ENCODE data around the gene FBXW7. TPM values are rescaled to one million over a fixed set of nuclear protein-coding genes. Genes with fewer than 3 reads are reported as not detected.

The FBXW7 gene
- polyA plus RNA-seq, 1 donor, result 35.8 TPM

DNA sequence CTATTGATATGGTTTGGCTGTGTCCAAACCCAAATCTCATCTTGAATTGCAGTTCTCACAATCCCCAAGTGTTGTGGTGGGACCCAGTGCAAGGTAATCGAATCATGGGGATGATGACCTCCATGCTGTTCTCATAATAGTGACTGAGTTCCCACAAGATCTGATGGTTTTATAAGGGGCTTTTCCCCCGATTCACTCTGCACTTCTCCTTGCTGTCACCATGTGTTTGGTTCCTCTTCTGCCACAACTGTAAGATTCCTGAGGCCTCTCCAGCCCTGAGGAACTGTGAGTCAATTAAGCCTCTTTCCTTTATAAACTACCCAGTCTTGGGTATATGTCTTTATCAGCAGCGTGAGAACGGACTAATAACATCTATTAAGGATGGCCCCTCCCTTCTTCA, 68.8 kb downstream of the FBXW7 start:
- no peak for DNase-seq

GRCh38 chr4:152464030-152464823, 71.7 kb downstream of the FBXW7 start:
- no peak for DNase-seq

DNA sequence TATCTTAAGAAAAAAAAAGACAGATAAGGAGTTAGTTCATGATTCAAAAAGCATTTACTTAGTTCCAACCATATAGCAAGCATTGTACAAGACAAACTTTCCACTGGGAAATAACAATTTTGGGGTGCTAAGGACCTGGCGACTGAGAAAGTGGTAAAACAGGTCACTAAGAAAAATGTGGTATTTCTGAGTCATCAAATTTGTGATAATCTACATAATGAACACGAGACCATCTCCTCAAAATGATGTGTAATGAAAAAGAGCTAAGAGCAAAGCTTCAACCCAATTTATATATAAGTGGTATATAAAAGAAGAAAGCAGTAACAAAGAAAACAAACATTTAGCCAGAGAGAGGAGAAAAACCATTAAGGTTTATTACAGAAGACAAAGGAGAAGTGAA, 72.3 kb downstream of the FBXW7 start:
- no peak for DNase-seq

- DNase-seq, result no peak
Observed at GRCh38 chr4:152462695-152463094, 73.2 kb downstream of the FBXW7 start.

DNA sequence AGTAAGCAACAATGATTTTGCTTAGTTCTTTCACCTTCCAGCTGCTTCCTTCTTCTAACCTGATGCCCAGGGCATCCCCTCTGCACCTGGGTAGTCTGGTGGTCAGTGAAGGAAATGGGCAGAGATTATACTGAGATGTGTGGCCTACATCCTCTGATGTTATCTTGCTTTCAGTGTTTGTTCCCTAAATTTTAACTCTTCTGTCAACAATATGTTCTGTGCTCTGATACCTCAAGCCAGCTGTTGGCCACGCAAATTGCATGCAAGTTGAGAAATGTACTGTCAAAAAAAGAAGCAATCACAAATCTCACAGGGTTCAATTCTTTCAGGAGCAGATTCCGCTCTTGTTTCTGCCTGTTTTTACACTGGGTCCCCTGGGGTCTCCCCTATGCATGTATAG, 73.8 kb downstream of the FBXW7 start:
- DNase-seq, result no peak

DNA sequence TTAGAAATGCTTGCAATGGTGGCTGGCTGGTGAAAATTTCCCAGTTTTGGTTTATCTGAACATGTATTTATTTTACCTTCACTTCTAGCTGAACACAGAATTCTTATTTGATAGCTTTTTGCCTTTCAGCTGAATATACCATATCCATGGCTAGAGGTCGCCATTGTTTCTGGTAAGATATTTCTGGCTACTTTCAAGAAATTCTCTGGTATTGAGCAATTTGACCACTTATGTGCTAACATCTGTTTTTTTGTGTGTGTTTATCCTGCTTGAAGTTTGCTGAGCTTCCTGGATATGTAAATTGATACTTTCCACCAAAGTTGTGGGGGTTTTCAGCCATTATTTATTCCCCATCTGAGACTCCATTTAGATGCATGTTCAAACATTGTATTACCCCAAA, 75.4 kb downstream of the FBXW7 start:
- no peak for DNase-seq

DNA sequence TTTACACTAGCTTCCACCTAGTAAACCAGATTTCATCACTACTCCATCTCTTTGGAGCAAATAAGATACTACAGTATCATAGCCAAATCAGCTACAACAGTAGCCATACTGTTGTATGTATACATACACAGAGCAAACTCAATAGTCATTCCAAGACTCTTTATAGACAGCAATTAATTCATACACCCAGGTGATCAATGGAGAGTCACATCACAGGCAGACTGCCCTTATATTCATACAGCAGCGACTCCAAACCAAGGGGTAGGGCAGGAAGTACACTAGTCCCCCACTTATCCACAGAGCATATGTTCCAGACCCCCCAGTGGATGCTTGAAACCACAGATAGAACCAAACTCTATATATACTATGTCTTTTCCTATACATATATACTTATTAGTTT, 76.6 kb downstream of the FBXW7 start:
- no peak for DNase-seq

GRCh38 chr4:152458801-152459302, 77.0 kb downstream of the FBXW7 start:
- DNase-seq, result no peak

GRCh38 chr4:152456609-152457008, 79.3 kb downstream of the FBXW7 start:
- DNase-seq, result no peak

DNA sequence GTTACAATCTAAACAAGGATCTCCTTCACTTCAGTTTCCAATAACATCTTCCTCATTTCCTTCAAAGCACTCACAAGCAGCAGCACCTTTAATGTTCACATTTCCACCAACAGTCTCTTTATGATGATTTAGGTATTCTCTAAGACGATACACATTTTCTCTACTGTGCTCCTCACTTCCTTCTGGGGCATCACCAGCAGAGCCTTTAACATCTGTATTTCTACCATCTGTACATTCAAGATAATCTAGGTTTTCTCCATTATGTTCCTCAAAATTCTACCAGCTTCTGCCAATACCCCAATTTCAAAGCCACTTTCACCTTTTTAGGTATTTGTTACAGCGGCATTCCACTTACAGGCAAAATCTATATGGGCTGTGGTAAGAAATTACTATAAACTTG, 80.6 kb downstream of the FBXW7 start:
- DNase-seq, result no peak

GRCh38 chr4:152454398-152455011, 81.4 kb downstream of the FBXW7 start:
- no peak for DNase-seq

DNA sequence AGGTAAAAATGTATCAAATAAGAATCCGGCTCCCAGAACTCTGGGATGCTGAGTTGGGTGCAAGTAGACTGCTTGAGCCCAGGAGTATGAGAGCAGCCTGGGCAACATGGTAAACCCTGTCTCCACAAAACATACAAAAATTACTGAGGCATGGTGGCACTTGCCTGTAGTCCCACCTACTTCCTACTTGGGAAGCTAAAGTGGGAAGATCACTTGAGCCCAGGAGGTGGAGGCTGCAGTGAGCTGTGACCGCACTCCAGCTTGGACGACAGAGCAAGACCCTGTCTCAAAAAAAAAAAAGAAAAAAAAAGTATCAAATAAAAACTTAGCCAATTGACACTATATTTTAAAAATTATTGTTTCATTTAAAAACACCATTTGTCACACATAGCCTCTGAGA, 84.4 kb downstream of the FBXW7 start:
- no peak for DNase-seq

DNA sequence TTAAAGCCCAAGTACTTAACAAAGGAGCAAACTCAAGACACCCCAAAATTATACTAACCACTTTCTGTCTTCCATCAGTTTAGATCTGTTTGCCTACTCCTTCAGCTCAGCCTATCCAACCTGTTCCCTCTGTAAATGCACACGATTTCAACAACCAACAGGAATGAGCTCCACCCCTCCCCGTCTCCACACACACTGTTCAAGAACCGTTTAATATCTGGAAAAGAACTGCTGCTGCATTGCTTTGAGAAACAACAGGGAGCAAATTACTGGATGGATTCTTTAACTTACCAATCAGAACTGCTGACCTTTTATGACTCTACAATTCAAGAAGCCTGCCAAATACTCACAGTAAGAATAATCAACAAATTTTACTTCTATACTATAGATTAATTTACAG, 87.0 kb downstream of the FBXW7 start:
- DNase-seq, result no peak

GRCh38 chr4:152448038-152448707, 87.7 kb downstream of the FBXW7 start:
- DNase-seq, result no peak

- DNase-seq, result no peak
Observed at GRCh38 chr4:152443859-152444258, 92.0 kb downstream of the FBXW7 start.

DNA sequence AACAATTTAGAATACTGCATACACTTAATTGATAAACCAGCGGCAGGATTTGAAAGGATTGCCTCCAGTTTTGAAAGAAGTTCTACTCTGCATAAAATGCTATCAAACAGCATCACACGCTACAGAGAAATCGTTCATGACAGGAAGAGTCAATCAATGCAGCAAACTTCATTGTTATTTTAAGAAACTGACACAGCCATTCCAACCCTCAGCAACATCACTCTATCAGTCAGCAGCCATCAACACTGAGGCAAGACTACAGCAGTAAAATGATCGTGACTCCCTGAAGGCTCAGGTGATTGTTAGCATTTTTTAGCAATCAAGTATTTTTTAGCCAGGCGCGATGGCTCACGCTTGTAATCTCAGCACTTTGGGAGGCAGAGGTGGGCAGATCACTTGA, 98.3 kb downstream of the FBXW7 start:
- no peak for DNase-seq

- no peak for DNase-seq
Observed at GRCh38 chr4:152436384-152436783, 99.5 kb downstream of the FBXW7 start.

DNA sequence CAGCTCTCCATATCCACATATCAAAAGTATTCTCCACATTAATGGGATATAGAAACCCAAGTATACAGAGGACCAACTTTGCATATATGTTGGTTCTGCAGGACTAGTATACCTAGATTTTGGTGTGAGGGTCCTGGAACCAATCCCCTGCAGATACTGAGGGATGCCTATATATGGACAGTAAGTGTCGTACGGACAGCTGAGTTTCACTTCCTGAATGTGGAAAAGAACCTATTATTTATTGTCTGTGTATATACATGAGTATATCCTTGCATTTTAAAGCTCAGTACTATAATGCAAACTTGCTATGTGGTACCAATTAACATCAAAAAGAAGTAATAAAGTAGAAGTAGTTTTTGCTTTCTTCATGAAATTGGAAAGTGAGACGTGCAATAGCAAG, 101.9 kb downstream of the FBXW7 start:
- DNase-seq, result no peak

DNA sequence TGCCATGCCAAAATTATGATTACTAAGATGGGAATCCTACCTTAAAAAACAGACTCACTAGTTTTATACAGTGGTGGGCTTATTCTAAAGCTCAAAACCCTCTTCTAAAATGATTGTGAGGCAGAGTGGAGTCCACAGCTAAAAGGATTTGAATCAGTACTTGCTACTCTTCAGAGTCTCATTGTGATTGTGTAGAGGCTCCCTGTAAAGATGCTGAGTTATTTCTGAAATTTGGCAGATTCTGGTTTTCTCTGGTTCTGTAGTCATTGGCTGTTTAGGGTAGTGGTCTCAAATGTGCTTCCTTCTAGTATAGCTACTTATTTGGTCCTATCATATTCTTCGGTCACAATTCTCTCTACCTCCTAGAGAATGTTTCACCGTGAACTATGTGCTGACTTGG, 104.1 kb downstream of the FBXW7 start:
- DNase-seq, result no peak

DNA sequence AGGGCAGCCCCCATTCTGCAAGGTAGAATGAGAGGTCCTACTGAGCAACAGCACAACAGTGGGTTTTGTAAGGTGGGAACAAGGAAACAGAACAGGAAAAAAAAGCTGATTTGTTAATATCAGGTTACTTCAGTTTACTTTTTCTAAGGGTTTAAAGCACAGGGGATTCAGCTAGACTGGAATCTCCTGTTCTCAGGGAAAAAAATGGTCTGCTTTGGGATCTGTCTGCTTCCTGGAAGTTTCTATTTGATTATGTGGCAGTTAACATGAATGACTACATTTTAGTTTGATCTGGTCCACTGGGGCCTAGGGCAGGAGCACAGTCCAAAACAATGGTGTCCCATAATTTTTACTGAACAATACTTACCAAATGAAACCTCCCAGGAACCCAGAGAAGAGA, 104.6 kb downstream of the FBXW7 start:
- DNase-seq, result no peak

DNA sequence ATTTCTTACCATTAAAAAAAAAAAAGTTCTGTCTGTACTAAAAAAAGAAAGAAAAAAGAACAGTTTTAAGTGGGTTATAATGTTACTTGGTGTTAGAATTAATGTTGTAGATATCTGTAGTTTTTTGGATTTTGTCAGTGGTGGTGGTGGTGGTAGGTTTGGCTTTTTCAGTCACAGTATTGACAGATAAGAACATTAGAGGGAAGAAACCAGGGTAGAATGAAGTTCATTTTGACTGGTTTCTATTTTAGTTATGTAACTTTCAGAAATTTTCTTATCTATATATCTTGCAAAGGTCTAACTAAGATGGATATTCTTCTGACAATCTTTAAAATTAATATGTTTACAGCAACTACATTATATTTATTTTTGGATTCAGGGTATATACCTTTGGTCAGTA, 105.4 kb downstream of the FBXW7 start:
- no peak for DNase-seq

DNA sequence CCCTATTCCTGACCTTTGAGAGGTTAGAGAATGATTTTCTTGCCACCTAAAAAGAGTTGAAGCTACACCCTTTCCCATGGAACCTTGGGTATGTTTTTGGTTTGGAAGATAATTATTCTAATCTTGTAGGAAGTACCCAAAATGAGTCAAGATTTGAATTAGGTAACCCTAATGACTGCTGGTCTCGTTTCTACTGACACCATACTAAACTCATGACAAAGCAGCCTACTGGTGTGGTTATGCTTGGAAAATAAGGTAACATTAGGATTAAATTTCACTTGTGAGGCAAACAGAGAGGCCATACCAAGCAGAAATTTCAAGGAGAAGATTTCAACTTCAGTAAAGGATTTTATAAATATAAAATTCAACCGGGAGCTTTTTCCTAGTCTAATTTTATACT, 107.9 kb downstream of the FBXW7 start:
- no peak for DNase-seq

GRCh38 chr4:152424977-152425376, 110.9 kb downstream of the FBXW7 start:
- no peak for DNase-seq

DNA sequence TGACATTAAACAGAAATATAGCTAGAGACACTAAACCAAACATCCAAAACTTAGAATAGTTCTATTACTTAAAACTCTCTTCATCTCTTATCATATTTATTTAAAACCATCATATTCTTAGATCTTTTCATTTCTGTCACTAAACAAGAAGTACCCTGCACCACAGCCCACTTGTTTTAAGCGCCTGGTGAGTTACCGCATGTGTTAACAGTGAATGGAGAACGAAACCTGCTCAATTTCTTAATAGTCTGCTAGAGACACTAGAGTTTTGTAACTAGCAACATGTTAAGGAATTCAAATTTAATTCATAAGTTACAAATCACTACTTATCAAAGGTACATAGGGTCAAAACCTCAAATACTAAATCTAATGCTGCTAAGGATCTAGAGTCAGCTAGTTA, 111.5 kb downstream of the FBXW7 start:
- DNase-seq, result no peak

All from hindlimb muscle (tissue), 1 donor.